Measurements from ENCODE around the gene PYCARD.

Gene PYCARD

GRCh38 chr16:31186930-31187807, 15.4 kb downstream of the PYCARD start:
- H3K4me3 ChIP-seq (ENCODE audit: low read depth, low read length), result peak overlapping the region; percentile 19
- no peak for DNase-seq (ENCODE audit: low read depth)
- no peak for TF ChIP-seq MYC (IDR thresholded peaks at IDR 0.05; ENCODE audit: low read depth, low read length)
- TF ChIP-seq, protein P1, sequence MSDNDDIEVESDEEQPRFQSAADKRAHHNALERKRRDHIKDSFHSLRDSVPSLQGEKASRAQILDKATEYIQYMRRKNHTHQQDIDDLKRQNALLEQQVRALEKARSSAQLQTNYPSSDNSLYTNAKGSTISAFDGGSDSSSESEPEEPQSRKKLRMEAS (IDR thresholded peaks at IDR 0.05; ENCODE audit: low read depth, low read length), result no peak
- TF ChIP-seq CTCF (IDR thresholded peaks at IDR 0.05; ENCODE audit: low read depth, low read length), result no peak
- no peak for TF ChIP-seq POLR2A (IDR thresholded peaks at IDR 0.05; ENCODE audit: extremely low read depth, insufficient read length)

DNA sequence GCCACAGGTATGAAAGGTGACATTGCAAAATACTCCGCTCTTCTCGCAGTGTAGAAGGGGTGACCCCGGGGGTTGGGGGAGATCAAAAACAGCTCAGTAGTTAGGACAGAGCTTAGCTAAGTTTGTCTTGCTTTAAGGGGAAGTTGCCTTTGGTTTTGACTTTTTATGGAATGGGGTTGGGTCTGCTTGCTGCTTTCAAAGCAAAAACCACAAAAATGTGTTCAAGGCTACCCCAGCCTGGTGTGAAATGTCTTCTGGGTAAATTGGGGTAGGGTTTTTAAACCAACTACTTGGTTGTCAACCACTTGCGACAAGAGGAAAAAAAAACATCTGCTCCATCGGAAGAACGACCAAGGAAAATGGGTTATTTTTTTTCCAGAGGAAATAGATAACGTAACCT, 16.4 kb downstream of the PYCARD start:
- H3K4me3 ChIP-seq (ENCODE audit: low read depth, low read length), result peak overlapping the region; percentile 37
- peak; percentile 64 for DNase-seq (ENCODE audit: low read depth)
- TF ChIP-seq MYC (IDR thresholded peaks at IDR 0.05; ENCODE audit: low read depth, low read length) (no peak), CTCF (IDR thresholded peaks at IDR 0.05; ENCODE audit: low read depth, low read length) (no peak), POLR2A (IDR thresholded peaks at IDR 0.05; ENCODE audit: extremely low read depth, insufficient read length) (no peak)
- TF ChIP-seq, protein P1 (IDR thresholded peaks at IDR 0.05; ENCODE audit: low read depth, low read length), result no peak

- DNase-seq (ENCODE audit: low read depth), result no peak
- TF ChIP-seq, protein P1 (IDR thresholded peaks at IDR 0.05; ENCODE audit: low read depth, low read length), result no peak
- TF ChIP-seq POLR2A (IDR thresholded peaks at IDR 0.05; ENCODE audit: extremely low read depth, insufficient read length), result no peak
- no peak for TF ChIP-seq MYC (IDR thresholded peaks at IDR 0.05; ENCODE audit: low read depth, low read length)
- TF ChIP-seq CTCF (IDR thresholded peaks at IDR 0.05; ENCODE audit: low read depth, low read length), result no peak
- peak overlapping the region; percentile 37 for H3K4me3 ChIP-seq (ENCODE audit: low read depth, low read length)
Measured at GRCh38 chr16:31185339-31185738, 17.2 kb downstream of the PYCARD start.

- peak overlapping the region; percentile 37 for H3K4me3 ChIP-seq (ENCODE audit: low read depth, low read length)
- TF ChIP-seq CTCF (IDR thresholded peaks at IDR 0.05; ENCODE audit: low read depth, low read length), result no peak
- no peak for TF ChIP-seq MYC (IDR thresholded peaks at IDR 0.05; ENCODE audit: low read depth, low read length)
- TF ChIP-seq POLR2A (IDR thresholded peaks at IDR 0.05; ENCODE audit: extremely low read depth, insufficient read length), result no peak
- TF ChIP-seq, protein P1 (IDR thresholded peaks at IDR 0.05; ENCODE audit: low read depth, low read length), result no peak
- no peak for DNase-seq (ENCODE audit: low read depth)
Measured at GRCh38 chr16:31184888-31185287, 17.7 kb downstream of the PYCARD start.

DNA sequence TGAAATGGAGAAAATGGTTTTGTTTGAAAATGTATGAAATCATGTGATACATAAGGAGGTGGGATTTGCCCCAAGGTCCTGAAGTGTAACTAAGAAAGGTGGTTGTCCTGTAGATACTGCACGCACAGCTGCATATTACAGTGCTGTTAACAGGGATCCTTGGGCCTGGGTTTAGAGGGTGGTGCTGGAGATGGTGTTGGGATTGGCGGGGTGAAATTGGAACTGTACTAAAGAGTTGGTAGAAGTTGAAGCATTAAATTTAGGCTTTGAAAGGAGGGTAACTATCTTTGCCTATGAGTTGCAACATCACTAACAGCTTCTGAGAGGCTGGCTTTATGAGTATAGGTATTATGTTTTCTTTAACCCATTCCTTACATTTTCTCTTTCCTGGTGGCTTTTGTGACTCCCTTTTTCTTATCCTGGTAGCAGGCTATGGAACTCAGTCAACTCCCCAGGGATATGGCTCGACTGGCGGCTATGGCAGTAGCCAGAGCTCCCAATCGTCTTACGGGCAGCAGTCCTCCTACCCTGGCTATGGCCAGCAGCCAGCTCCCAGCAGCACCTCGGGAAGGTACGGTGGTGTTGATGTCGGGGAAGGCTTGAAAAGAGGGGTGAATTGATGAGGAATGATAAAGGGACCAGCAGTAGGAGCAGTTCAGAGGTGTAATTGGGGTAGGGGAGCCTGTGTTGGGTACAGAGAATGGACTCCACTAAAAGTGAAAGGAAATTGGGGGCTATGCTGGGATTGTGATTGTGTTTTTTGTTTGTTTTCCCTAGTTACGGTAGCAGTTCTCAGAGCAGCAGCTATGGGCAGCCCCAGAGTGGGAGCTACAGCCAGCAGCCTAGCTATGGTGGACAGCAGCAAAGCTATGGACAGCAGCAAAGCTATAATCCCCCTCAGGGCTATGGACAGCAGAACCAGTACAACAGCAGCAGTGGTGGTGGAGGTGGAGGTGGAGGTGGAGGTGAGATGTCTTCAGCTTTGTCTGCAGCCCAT, 18.8 kb downstream of the PYCARD start:
- TF ChIP-seq POLR2A (IDR thresholded peaks at IDR 0.05; ENCODE audit: extremely low read depth, insufficient read length) (no peak), MYC (IDR thresholded peaks at IDR 0.05; ENCODE audit: low read depth, low read length) (no peak), CTCF (IDR thresholded peaks at IDR 0.05; ENCODE audit: low read depth, low read length) (no peak)
- TF ChIP-seq, protein P1 (IDR thresholded peaks at IDR 0.05; ENCODE audit: low read depth, low read length), result no peak
- H3K4me3 ChIP-seq (ENCODE audit: low read depth, low read length), result peak overlapping the region; percentile 90
- no peak for DNase-seq (ENCODE audit: low read depth)
